ENCODE data around the gene ATP2A1. TPM values are rescaled to one million over a fixed set of nuclear protein-coding genes. Genes with fewer than 3 reads are reported as not detected.
A peak's percentile ranks its signal among the peaks of the same experiment; 100 is the strongest.
"Not testable (repeated sequence)": the region's sequence is repeated elsewhere in the genome, so short reads cannot be mapped to it uniquely, and the experiment has no call there.

ATP2A1 gene
- total RNA-seq, 2 donors from 2014 or later, result not detected

GRCh38 chr16:28924399-28924761 lies 46.1 kb downstream of the ATP2A1 start:
- ATAC-seq (peak; percentile 4), DNase-seq (no peak)
- no peaks in the 10 kb centered on the region for H3K27me3 ChIP-seq
- TF ChIP-seq CTCF (IDR thresholded peaks at IDR 0.05), result peak in 6 of 7 experiments; percentile 16 to 70 (median 52)
- peak; percentile 52 to 72 (median 61) for TF ChIP-seq POLR2A (IDR thresholded peaks at IDR 0.05)
- H3K4me1 ChIP-seq, result peaks cover 25% of the 10 kb centered on the region
- WGBS, 2 donors, result 12 to 23% methylated on average over 9 to 13 of the region's 15 CpGs
- intact Hi-C loops (cut with DNase I), result no loop called here
- peak overlapping the region; percentile 84 to 100 (median 97) for H3K27ac ChIP-seq
- H3K4me3 ChIP-seq, result peak overlapping the region in 1 of 2 donors; percentile 16
- no peaks in the 10 kb centered on the region for H3K9me3 ChIP-seq
- no peaks in the 10 kb centered on the region for H3K36me3 ChIP-seq (replicated peaks in 1 of 2; ENCODE audit: insufficient read depth in 1 of 2, low read depth in 2 of 2)

- peak; percentile 99 to 100 (median 99) for DNase-seq
- Histone ChIP-seq H3K4me3 (peak within 1 kb of the TSS; percentile 48 to 81), H3K27ac (peak within 1 kb of the TSS; percentile 84 to 100 (median 97)), H3K9me3 (no peaks in the 10 kb centered on the region), H3K36me3 (replicated peaks in 1 of 2; ENCODE audit: insufficient read depth in 1 of 2, low read depth in 2 of 2) (no peaks in the 10 kb centered on the region), H3K27me3 (no peaks in the 10 kb centered on the region), H3K4me1 (peaks cover 25% of the 10 kb centered on the region)
- TF ChIP-seq CTCF (IDR thresholded peaks at IDR 0.05), result peak in 1 of 7 experiments; percentile 7
- TF ChIP-seq POLR2A (IDR thresholded peaks at IDR 0.05), result no peak
- WGBS, 2 donors, result 0 to 2% methylated on average over 18 to 38 of the region's 66 CpGs
- intact Hi-C loops (cut with DNase I), result no loop called here
- peak; percentile 93 for ATAC-seq
Measured at GRCh38 chr16:28924762-28925385, 46.6 kb downstream of the ATP2A1 start, which contains the start of gene RABEP2. Gene RABEP2, minus strand, starts transcription at chr16:28925238. Its CDS starts 75 bp downstream, at chr16:28925163.

GRCh38 chr16:28925386-28926228 lies 47.3 kb downstream of the ATP2A1 start:
- 1 to 2% methylated on average over 23 to 47 of the region's 48 CpGs for WGBS, 2 donors
- peak; percentile 67 to 80 (median 70) for DNase-seq
- TF ChIP-seq POLR2A (IDR thresholded peaks at IDR 0.05) (peak; percentile 15 to 75 (median 74)), CTCF (IDR thresholded peaks at IDR 0.05) (no peak)
- ATAC-seq, result peak; percentile 25
- peak overlapping the region; percentile 48 to 81 for H3K4me3 ChIP-seq
- intact Hi-C loops (cut with DNase I), result no loop called here
- H3K27ac ChIP-seq, result peak overlapping the region; percentile 84 to 100 (median 97)
- no peaks in the 10 kb centered on the region for H3K36me3 ChIP-seq (replicated peaks in 1 of 2; ENCODE audit: insufficient read depth in 1 of 2, low read depth in 2 of 2)
- no peaks in the 10 kb centered on the region for H3K27me3 ChIP-seq
- H3K9me3 ChIP-seq, result no peaks in the 10 kb centered on the region
- peaks cover 25% of the 10 kb centered on the region for H3K4me1 ChIP-seq

- intact Hi-C loops (cut with DNase I); H3K9me3 ChIP-seq; ATAC-seq; H3K4me3 ChIP-seq; H3K36me3 ChIP-seq (replicated peaks in 1 of 2; ENCODE audit: insufficient read depth in 1 of 2, low read depth in 2 of 2); DNase-seq; H3K27me3 ChIP-seq: not testable (repeated sequence)
- H3K27ac ChIP-seq, result peak overlapping the region in 3 of 4 donors; percentile 84 to 100 (median 98)
- WGBS, 2 donors, result 63 to 68% methylated on average over 2 of the region's 2 CpGs
- H3K4me1 ChIP-seq, result peaks cover 25% of the 10 kb centered on the region
Measured at GRCh38 chr16:28926284-28926683, 48.0 kb downstream of the ATP2A1 start.

GRCh38 chr16:28927815-28928214 lies 49.5 kb downstream of the ATP2A1 start:
- WGBS, 2 donors, result 81% methylated on average over 1 of the region's 1 CpG
- intact Hi-C loops (cut with DNase I), result no loop called here

More at GRCh38 chr16:28927815-28928214, 49.5 kb downstream of the ATP2A1 start:
- Histone ChIP-seq H3K4me3 (no peak overlapping the region), H3K9me3 (no peaks in the 10 kb centered on the region), H3K27ac (no peak overlapping the region), H3K36me3 (replicated peaks in 1 of 2; ENCODE audit: insufficient read depth in 1 of 2, low read depth in 2 of 2) (no peaks in the 10 kb centered on the region), H3K27me3 (no peaks in the 10 kb centered on the region), H3K4me1 (peaks cover 17% of the 10 kb centered on the region)
- no peak for TF ChIP-seq CTCF (IDR thresholded peaks at IDR 0.05)
- TF ChIP-seq POLR2A (IDR thresholded peaks at IDR 0.05), result no peak
- ATAC-seq (no peak), DNase-seq (no peak)
